ENCODE data around the gene MYOF. TPM values are rescaled to one million over a fixed set of nuclear protein-coding genes. Genes with fewer than 3 reads are reported as not detected.
A peak's percentile ranks its signal among the peaks of the same experiment; 100 is the strongest.

MYOF gene
- total and polyA plus RNA-seq, 4 donors, result 23.4 to 194 (median 82.2) TPM

GRCh38 chr10:93398528-93398927 is 83.6 kb downstream of the MYOF start:
- no peak for TF ChIP-seq CTCF (IDR thresholded peaks at IDR 0.05; ENCODE audit: control extremely low read depth, extremely low read depth)
- Histone ChIP-seq H3K9ac (ENCODE audit: insufficient read depth in 1 of 2, low read length in 2 of 2) (no peak overlapping the region), H3K27ac (ENCODE audit: low read depth in 1 of 2, low read length in 1 of 2) (no peak overlapping the region), H3K36me3 (ENCODE audit: control insufficient read depth in 4 of 4, insufficient read depth in 4 of 4, low read length in 4 of 4) (peaks cover 3 to 20% (median 9%) of the 10 kb centered on the region in 4 donors), H3K27me3 (ENCODE audit: control insufficient read depth in 3 of 3, insufficient read depth in 3 of 3, low read length in 2 of 3) (no peaks in the 10 kb centered on the region), H3K4me3 (no peak overlapping the region), H3K9me3 (ENCODE audit: control insufficient read depth in 4 of 4, insufficient read depth in 3 of 4, low read length in 3 of 4) (no peaks in the 10 kb centered on the region), H3K4me1 (ENCODE audit: control insufficient read depth in 5 of 5, insufficient read depth in 5 of 5, low read length in 5 of 5) (peaks cover 0 to 10% (median under 1%) of the 10 kb centered on the region in 5 donors)
- no peak for DNase-seq
- no peak for ATAC-seq (ENCODE audit: insufficient read depth, low FRiP score)
- 79 to 83% methylated on average over 3 of the region's 3 CpGs for WGBS, 2 donors

GRCh38 chr10:93397020-93397419 is 85.1 kb downstream of the MYOF start:
- Histone ChIP-seq H3K4me3 (no peak overlapping the region), H3K9me3 (ENCODE audit: control insufficient read depth in 4 of 4, insufficient read depth in 3 of 4, low read length in 3 of 4) (no peaks in the 10 kb centered on the region), H3K4me1 (ENCODE audit: control insufficient read depth in 5 of 5, insufficient read depth in 5 of 5, low read length in 5 of 5) (peaks cover 0 to 10% (median 4%) of the 10 kb centered on the region in 5 donors), H3K36me3 (ENCODE audit: control insufficient read depth in 4 of 4, insufficient read depth in 4 of 4, low read length in 4 of 4) (peaks cover 0 to 10% (median 6%) of the 10 kb centered on the region in 4 donors), H3K27me3 (ENCODE audit: control insufficient read depth in 3 of 3, insufficient read depth in 3 of 3, low read length in 2 of 3) (no peaks in the 10 kb centered on the region), H3K9ac (ENCODE audit: insufficient read depth in 1 of 2, low read length in 2 of 2) (no peak overlapping the region), H3K27ac (ENCODE audit: low read depth in 1 of 2, low read length in 1 of 2) (no peak overlapping the region)
- peak in 2 of 3 donors; percentile 33 to 60 for DNase-seq
- ATAC-seq (ENCODE audit: insufficient read depth, low FRiP score), result no peak
- 61 to 72% methylated on average over 6 of the region's 6 CpGs for WGBS, 2 donors
- TF ChIP-seq CTCF (IDR thresholded peaks at IDR 0.05; ENCODE audit: control extremely low read depth, extremely low read depth), result no peak

- no peak for TF ChIP-seq CTCF (IDR thresholded peaks at IDR 0.05; ENCODE audit: control extremely low read depth, extremely low read depth)
- H3K4me1 ChIP-seq (ENCODE audit: control insufficient read depth in 5 of 5, insufficient read depth in 5 of 5, low read length in 5 of 5), result peaks cover 0 to 14% (median 0%) of the 10 kb centered on the region in 5 donors
- no peaks in the 10 kb centered on the region for H3K27me3 ChIP-seq (ENCODE audit: control insufficient read depth in 3 of 3, insufficient read depth in 3 of 3, low read length in 2 of 3)
- 76 to 83% methylated on average over 7 of the region's 7 CpGs for WGBS, 2 donors
- peak overlapping the region in 1 of 2 donors; percentile 56 for H3K27ac ChIP-seq (ENCODE audit: low read depth in 1 of 2, low read length in 1 of 2)
- H3K9me3 ChIP-seq (ENCODE audit: control insufficient read depth in 4 of 4, insufficient read depth in 3 of 4, low read length in 3 of 4), result no peaks in the 10 kb centered on the region
- DNase-seq (peak in 2 of 3 donors; percentile 18 to 35), ATAC-seq (ENCODE audit: insufficient read depth, low FRiP score) (no peak)
- H3K9ac ChIP-seq (ENCODE audit: insufficient read depth in 1 of 2, low read length in 2 of 2), result no peak overlapping the region
- H3K36me3 ChIP-seq (ENCODE audit: control insufficient read depth in 4 of 4, insufficient read depth in 4 of 4, low read length in 4 of 4), result peaks cover 0 to 13% (median under 1%) of the 10 kb centered on the region in 4 donors
- H3K4me3 ChIP-seq, result no peak overlapping the region
Measured at GRCh38 chr10:93393211-93393610, 88.9 kb downstream of the MYOF start.

GRCh38 chr10:93392121-93392520 is 90.0 kb downstream of the MYOF start:
- WGBS, 2 donors, result 68 to 73% methylated on average over 3 of the region's 3 CpGs
- Histone ChIP-seq H3K27me3 (ENCODE audit: control insufficient read depth in 3 of 3, insufficient read depth in 3 of 3, low read length in 2 of 3) (no peaks in the 10 kb centered on the region), H3K27ac (ENCODE audit: low read depth in 1 of 2, low read length in 1 of 2) (no peak overlapping the region), H3K9ac (ENCODE audit: insufficient read depth in 1 of 2, low read length in 2 of 2) (no peak overlapping the region), H3K4me3 (no peak overlapping the region), H3K9me3 (ENCODE audit: control insufficient read depth in 4 of 4, insufficient read depth in 3 of 4, low read length in 3 of 4) (no peaks in the 10 kb centered on the region), H3K36me3 (ENCODE audit: control insufficient read depth in 4 of 4, insufficient read depth in 4 of 4, low read length in 4 of 4) (peaks cover 0 to 17% (median 5%) of the 10 kb centered on the region in 4 donors), H3K4me1 (ENCODE audit: control insufficient read depth in 5 of 5, insufficient read depth in 5 of 5, low read length in 5 of 5) (peaks cover 0 to 14% (median 0%) of the 10 kb centered on the region in 5 donors)
- no peak for ATAC-seq (ENCODE audit: insufficient read depth, low FRiP score)
- DNase-seq, result no peak
- TF ChIP-seq CTCF (IDR thresholded peaks at IDR 0.05; ENCODE audit: control extremely low read depth, extremely low read depth), result no peak
